Measurements from ENCODE around the gene SUMO3.
A peak's percentile ranks its signal among the peaks of the same experiment; 100 is the strongest.

Gene SUMO3

GRCh38 chr21:44828362-44829056 lies 10.6 kb upstream of the SUMO3 start:
- no peak for DNase-seq

- no peak for DNase-seq
These were observed 5.4 kb upstream of the SUMO3 start for GRCh38 chr21:44823179-44823660.

- no peak for DNase-seq
These were observed 4.8 kb upstream of the SUMO3 start for GRCh38 chr21:44822484-44823178.

GRCh38 chr21:44820851-44821250 lies 3.0 kb upstream of the SUMO3 start:
- peak; percentile 72 for DNase-seq

- no peak for DNase-seq
These were observed 1.7 kb upstream of the SUMO3 start for GRCh38 chr21:44819283-44820243.

GRCh38 chr21:44818640-44819011 lies 764 bp upstream of the SUMO3 start:
- no peak for DNase-seq

GRCh38 chr21:44817506-44817880 lies 369 bp downstream of the SUMO3 start:
- peak; percentile 83 for DNase-seq

GRCh38 chr21:44816761-44817505 lies 929 bp downstream of the SUMO3 start:
- DNase-seq = no peak

- DNase-seq = no peak
These were observed 1.8 kb downstream of the SUMO3 start for GRCh38 chr21:44815852-44816628.

GRCh38 chr21:44815225-44815624 lies 2.6 kb downstream of the SUMO3 start:
- no peak for DNase-seq

GRCh38 chr21:44814498-44815023 lies 3.3 kb downstream of the SUMO3 start:
- peak; percentile 54 for DNase-seq

- DNase-seq = no peak
These were observed 4.1 kb downstream of the SUMO3 start for GRCh38 chr21:44813727-44814126.

- DNase-seq = no peak
These were observed 4.7 kb downstream of the SUMO3 start for GRCh38 chr21:44813149-44813548.

GRCh38 chr21:44812640-44813039 lies 5.2 kb downstream of the SUMO3 start:
- no peak for DNase-seq

GRCh38 chr21:44810779-44811178 lies 7.1 kb downstream of the SUMO3 start:
- DNase-seq = no peak

GRCh38 chr21:44805859-44806258 lies 12.0 kb downstream of the SUMO3 start:
- DNase-seq = no peak

- no peak for DNase-seq
These were observed 12.6 kb downstream of the SUMO3 start for GRCh38 chr21:44805226-44805625.

- DNase-seq = no peak
These were observed 13.1 kb downstream of the SUMO3 start for GRCh38 chr21:44804762-44805161.

- DNase-seq = no peak
These were observed 14.2 kb downstream of the SUMO3 start for GRCh38 chr21:44803651-44804050.

- no peak for DNase-seq
These were observed 15.3 kb downstream of the SUMO3 start for GRCh38 chr21:44802396-44803153.

Measured in fibroblast of skin of back (primary cell).